ENCODE data around the gene CUEDC1.
"Not testable (repeated sequence)": the region's sequence is repeated elsewhere in the genome, so short reads cannot be mapped to it uniquely, and the experiment has no call there.

The CUEDC1 gene

DNA sequence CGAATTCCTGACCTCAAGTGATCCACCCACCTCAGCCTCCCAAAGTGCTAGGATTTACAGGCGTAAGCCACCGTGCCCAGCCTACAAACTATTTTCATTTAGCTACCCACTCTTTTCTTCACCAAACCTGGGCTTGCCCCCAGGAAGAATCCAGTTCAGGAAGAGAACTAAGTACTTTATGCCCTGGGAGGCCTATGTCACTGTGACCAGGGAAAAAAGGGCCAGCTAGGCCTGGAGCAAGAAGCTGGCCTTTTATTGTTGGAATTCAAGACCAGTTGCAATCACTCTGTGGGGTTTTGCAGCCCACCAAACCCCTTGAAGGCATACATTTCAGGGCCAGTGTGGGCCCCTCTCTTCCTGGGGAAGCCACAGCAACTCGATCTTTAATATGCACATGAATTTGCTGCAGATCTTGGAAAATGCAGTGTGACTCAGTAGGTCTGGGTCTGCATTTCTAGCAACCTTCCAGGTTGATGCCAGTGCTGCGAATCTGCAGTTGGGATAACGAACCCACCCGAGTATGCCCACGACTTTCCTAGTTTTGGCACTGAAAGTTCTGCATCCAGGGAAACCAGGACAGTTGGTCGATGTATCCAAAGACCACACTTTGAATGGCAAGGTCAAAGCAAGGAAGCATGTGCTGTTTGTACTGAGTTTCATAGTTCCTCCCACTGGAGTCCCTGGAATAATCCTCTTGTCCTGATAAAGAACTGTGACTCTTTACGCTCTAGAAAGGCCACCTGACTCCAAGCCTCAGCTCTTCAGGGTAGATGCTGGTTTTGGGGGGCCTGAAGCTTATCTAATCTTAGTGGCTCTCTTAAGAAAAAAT is 98.2 kb downstream of the CUEDC1 start:
- no peak for DNase-seq

- no peak for DNase-seq
Observed at GRCh38 chr17:57855391-57856035, 99.7 kb downstream of the CUEDC1 start.

GRCh38 chr17:57853695-57854094 is 101.5 kb downstream of the CUEDC1 start:
- no peak for DNase-seq

DNA sequence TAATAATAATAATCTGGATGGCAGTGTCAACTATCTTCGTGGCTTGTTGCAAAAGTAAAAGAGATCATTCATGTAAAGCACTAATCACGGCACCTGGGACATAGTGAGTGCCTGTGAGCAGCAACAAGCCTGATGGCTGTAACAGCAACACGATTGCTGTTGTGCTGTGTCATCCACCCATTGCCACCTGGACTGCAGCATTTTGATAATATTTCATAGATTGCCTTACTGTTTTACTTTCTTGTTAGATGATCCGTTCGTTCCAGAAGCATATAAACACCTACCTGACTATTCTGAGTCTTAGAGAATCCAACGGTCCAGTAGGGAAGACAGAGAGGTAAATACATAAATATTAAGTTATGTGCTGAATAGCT is 102.3 kb downstream of the CUEDC1 start:
- no peak for DNase-seq

GRCh38 chr17:57852092-57852954 is 102.9 kb downstream of the CUEDC1 start:
- no peak for DNase-seq

DNA sequence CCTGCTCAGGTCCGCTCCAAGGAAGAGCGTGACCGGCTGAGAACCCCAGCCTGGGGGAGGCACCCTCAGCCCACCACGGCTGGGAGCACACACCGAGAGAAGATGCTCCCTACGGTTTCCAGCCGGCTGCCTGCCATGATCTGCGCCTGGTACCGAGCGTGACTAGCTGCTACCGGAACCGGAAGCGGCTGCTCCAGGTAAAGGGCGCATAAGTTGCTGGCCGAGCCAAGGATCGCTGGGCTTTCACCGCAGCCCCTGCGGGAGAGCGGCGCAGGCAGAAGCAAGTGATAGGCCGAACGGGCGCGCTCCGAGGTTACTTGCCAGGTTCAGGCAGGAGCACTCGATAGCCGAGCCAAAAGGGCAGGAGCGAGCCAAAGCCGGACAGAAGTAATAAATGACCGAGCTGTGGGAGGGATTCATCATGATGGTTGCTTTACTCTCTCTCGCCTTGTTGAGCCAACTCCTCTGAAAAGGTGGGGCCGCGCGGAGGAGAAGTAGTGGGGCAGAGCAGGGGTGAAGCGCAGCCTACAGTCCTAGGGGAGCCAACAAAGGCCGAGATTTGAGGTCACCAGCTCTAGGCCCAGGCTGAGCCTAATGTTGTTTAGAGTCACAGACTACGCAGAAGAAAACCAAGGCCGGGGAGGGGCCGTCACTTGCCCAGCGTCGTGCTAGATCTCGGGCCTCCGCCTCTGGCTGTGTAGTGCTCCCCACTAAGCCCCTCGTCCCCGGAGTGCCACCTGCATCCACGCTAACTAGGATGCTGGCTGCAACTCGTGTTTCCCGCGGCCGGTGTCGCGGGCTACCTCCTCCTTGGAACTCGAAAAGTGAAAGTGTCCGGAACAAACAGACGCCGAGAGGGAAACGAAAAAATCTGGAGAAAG is 105.1 kb downstream of the CUEDC1 start, which contains the start of gene MRPS23:
MRPS23 (minus strand) TSS at position 171 of the 881 bp plus-strand sequence; CDS start at position 137, 34 bp downstream.
- DNase-seq, result peak; percentile 94

DNA sequence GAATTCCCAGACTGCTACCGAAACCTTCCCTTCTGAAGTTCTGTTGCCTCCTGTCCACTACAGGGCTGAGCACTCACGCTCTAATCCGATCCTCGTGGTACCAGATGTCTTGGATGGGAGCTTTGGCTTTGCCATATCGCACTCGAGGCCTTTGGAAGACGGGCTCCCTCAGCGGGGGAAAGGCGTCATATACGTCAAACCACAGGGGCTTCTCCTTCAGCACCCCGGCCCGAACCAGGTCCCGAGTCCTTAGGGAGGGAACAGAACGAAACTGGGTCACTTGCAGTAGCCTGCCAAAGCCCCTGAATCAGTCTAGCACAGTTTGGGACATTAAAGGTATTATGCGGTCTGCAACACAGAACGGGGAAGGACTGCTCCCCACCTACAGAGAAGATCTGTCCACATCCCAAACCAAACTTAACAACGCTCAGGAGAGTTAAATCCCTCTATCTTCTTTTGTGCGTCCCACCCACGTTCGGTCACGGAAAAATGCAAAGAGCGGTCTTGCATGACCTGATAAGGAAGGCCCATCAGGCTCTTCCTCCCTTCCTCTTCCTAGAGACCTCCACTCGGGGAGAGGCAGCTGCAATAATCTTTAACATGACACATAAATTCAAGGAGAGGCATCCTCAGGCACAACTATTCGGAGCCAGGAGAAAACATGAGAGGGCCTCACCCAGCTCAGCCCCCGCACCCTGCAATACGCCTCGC is 105.9 kb downstream of the CUEDC1 start:
- no peak for DNase-seq

DNA sequence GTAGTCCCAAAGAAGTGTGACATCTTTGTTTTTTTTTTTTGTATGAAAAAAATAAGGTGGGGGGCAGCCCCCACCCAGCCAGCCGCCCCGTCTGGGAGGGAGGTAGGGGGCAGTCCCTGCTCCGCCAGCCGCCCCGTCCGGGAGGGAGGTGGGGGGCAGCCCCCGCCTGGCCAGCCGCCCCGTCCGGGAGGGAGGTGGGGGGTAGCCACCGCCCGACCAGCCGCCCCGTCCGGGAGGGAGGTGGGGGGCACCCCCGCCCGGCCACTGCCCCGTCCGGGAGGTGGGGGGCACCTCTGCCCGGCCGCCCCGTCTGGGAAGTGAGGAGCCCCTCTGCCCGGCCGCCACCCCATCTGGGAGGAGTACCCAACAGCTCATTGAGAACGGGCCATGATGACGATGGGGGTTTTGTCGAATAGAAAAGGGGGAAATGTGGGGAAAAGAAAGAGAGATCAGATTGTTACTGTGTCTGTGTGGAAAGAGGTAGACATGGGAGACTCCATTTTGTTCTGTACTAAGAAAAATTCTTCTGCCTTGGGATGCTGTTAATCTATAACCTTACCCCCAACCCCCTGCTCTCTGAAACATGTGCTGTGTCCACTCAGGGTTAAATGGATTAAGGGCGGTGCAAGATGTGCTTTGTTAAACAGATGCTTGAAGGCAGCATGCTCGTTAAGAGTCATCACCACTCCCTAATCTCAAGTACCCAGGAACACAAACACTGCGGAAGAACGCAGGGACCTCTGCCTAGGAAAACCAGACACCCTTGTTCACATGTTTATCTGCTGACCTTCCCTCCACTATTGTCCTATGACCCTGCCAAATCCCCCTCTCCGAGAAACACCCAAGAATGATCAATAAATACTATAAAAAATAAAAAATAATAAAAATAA is 108.9 kb downstream of the CUEDC1 start:
- not testable (repeated sequence) for DNase-seq

- DNase-seq, result no peak
Observed at GRCh38 chr17:57842280-57842679, 112.9 kb downstream of the CUEDC1 start.

GRCh38 chr17:57839571-57839923 is 115.7 kb downstream of the CUEDC1 start:
- no peak for DNase-seq

DNA sequence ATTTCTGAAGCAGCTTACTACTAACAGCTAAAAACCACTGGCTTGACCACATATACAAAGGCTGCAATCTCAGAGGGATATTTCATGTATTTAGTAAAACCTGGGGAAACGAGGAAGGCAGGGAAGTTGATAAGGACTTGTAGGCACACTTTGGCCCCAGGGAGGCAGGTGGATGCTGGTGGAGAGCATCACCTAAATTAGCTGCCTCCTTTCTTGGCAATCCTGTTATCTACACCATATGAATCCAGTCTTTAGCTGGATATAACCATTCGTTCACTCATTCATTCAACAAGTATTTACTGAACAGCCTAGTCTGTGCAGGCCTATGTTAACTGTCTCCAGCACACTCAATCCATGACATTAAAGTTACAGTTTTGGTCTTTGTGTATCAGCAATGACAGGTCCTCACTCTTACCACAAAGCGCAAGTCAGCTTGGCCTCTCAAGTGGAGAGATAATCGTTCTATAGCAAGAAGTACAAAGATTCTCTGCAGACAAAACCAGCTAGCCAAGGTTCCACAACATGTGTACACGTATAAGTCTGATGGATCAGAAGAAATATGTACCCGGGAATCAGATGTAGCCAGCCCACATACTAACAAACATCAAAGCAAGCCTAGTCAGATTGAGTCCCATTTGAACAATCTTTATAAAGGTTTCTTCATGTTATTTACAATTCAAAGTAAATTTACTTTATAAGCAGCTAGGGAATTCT is 116.2 kb downstream of the CUEDC1 start:
- no peak for DNase-seq

DNA sequence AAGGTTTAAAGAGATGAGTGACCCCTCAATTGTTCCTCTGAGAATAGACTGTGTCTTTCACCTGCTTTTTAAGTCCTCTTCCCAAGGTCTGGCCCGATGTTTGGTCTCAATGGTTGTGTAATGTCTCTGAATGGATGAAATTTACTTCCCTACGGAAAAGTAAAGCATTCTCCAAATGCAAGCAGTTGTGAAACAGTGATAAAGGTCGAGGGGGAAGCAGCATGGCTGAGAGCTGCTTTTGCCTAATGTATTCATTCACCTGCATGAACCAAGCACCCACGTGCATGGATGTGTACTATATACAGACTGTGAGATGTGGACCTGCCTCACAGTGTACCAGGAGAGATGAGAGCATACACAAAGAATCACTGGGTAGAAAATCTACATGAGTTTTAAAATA is 116.8 kb downstream of the CUEDC1 start:
- no peak for DNase-seq

GRCh38 chr17:57835333-57835900 is 119.8 kb downstream of the CUEDC1 start:
- no peak for DNase-seq

DNA sequence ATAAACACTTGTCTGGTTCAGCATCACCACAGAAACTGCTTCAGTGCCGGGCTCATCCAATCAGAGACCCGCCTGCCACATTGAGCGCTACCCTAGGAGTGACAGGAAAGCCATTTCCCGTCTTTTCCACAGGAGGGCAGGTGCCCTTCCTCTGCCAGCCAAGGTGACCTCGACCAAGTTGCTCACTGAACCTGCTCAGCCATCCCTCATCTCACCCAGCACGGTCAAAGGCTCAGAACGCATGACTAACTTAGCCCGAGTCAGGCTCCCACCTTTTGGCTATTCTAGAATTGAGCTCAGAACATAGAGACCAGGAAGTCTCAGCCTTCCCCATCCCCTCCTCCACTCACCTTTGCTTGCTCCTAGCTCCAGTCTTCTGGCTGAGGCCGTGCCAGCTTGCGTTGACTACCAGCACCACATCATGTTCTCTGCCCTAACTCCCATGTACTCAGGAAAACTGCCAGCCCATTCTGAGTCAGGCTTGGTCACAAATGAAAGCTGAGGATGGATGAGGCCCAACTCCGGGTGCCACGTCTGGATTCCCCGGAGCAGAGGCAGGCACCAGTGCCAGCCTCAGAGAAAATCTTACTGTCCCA is 121.0 kb downstream of the CUEDC1 start:
- DNase-seq, result no peak

DNA sequence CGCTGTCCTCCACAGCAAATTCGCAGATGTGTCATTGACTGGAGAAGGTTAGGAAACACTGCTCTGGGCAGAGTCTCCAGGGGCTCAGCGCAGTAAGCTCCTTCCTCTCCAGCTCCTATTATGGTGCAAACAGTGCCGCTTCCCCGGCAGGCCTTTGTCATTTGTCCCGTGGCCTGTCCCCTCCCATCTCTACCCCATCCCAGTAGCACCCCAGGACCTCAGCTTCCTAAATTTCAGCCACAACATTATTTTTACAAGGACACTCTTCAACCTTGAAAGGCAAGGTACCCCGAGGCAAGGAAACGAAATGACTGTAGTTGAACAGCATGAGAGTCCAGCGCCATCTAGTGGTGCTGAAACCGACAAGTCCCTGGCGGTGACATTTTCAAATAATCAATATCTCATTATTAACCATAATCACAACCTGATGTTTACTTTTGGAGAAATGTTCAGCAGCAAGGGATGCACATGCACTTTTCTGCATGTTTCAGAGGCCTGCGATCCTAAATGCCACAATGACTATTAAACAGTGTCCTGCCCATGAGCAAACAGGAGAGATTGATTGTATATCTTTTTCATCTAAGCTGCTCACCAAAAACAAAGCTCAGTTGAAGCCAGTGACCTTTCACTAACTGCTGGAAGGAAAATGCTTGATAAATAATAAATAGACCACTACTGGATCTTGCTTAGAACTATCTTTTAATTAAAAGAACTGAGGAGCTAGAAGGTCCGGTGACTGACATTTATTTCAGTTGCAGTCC is 121.9 kb downstream of the CUEDC1 start:
- peak; percentile 53 for DNase-seq

DNA sequence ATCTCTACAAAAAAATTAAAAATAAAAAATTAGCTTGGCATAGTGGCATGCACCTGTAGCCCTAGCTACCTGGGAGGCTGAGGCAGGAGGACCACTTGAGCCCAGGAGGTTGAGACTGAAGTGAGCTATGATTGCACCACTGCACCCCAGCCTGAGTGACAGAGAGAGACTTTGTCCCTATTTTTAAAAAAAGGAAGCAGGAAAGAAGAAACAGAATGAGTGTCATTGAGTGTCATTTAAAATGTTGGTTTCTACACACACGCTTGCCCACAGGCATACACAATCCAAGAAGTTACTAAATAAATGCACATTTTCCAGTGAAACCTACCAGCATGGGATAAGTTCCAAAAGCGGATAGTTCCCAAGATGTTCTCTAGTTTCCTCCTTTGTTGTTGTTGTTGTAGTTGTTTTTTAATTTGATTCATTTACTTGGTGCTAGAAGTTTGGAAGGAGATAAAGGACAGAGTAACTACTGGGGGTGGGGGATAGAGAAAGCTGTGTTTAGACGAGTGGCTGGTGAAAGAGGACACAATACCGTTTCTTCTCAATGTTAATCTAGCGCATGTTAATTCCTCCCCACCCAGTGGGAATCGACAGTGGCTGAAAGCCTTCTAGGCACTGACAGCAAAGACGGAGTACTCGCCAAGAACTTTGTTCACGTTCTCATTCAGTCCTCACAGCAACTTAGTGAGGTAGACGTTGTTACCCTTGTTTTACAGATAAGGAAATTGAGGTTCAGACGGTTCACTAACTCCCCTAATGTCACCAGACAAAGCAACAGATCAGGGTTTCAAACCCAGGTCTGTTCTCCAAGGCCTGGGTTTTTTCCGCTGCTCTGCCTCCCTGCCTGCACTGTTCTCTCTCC is 122.7 kb downstream of the CUEDC1 start:
- no peak for DNase-seq

GRCh38 chr17:57830880-57831279 is 124.3 kb downstream of the CUEDC1 start:
- no peak for DNase-seq
